K562 (cell line): ENCODE data around the gene RFT1. TPM values are rescaled to one million over a fixed set of nuclear protein-coding genes. Genes with fewer than 3 reads are reported as not detected.

ENCODE experiments used
- ATAC-seq: fragments of 200-7000 bp; cut with Tn5 transposase; 3 replicates; pipeline ENCODE4 v1.9.1; 2020; ENCODE audit warnings: moderate library complexity
- BruUV-seq: library from RNA; stranded (reverse); fragments of 400-500 nt; replicated peaks from 2 replicates; lab custom pipeline; 2021; lab: Mats Ljungman, UMichigan
- CTCF ChIA-PET: fragments of 300-600 bp; formaldehyde crosslinking; extraction: SDS; loops from one replicate; lab custom pipeline; 2021; ENCODE audit warnings: low intra/inter-chr PET ratio; lab: Yijun Ruan, JAX
- POLR2A ChIA-PET: fragments of 300-600, 350-650 bp; sonication (Branson Sonifier 250); formaldehyde crosslinking; extraction: SDS; loops from one replicate; lab custom pipeline; 2021; ENCODE audit warnings: antibody characterized with exemption, inconsistent platforms; lab: Yijun Ruan, JAX
- DNase-seq, 4 experiments: peaks; one replicate each; pipeline versions ENCODE4 v3.0.0 to v3.0.0-alpha.2; 2011 to 2018; ENCODE audit warnings: low spot score in 3 of 4, mixed read lengths in 3 of 4; ENCODE audit errors: extremely low read depth in 1 of 4
- FAIRE-seq: peaks from 2 replicates; lab custom pipeline; 2011; peaks lifted over from hg19 to GRCh38; lab: Jason Lieb, UNC
- H2AFZ ChIP-seq: 2 replicates; pipeline ENCODE4 v1.6.0; 2011; ENCODE audit warnings: low read depth, low read length, control low read depth, inconsistent platforms
- H3K27ac ChIP-seq: fragments of 200-600 bp; 3 replicates; pipeline ENCODE4 v1.8.0; 2011; ENCODE audit warnings: low read depth, mild to moderate bottlenecking, control low read depth, inconsistent platforms, low read length, moderate library complexity, mixed read lengths; ENCODE audit errors: extremely low read depth
- H3K27me3 ChIP-seq, 2 experiments: fragments of 300-600 bp in 1 of 2; 2 replicates in 1 of 2; 3 replicates in 1 of 2; pipeline versions ENCODE4 v1.6.0 to v1.8.0; 2011; ENCODE audit warnings: inconsistent platforms in 2 of 2, low read length in 2 of 2, mild to moderate bottlenecking in 1 of 2, mixed read lengths in 1 of 2, moderate library complexity in 1 of 2; ENCODE audit not compliant: control insufficient read depth in 2 of 2, insufficient read depth in 2 of 2
- H3K36me3 ChIP-seq: fragments of 300-600 bp; 3 replicates; pipeline ENCODE4 v1.8.0; 2011; ENCODE audit warnings: mild to moderate bottlenecking, low read length, inconsistent platforms; ENCODE audit not compliant: control insufficient read depth, insufficient read depth
- H3K4me1 ChIP-seq, 2 experiments: fragments of 200-600 bp in 1 of 2; replicated peaks in 1 of 2; 2 replicates in 1 of 2; 3 replicates in 1 of 2; pipeline versions ENCODE4 v1.5.1 to v1.8.0; 2011; ENCODE audit warnings: inconsistent platforms in 2 of 2, low read length in 2 of 2, mild to moderate bottlenecking in 1 of 2, mixed read lengths in 1 of 2, moderate library complexity in 1 of 2; ENCODE audit not compliant: control insufficient read depth in 2 of 2, insufficient read depth in 2 of 2
- H3K4me2 ChIP-seq: 2 replicates; pipeline ENCODE4 v1.6.1; 2011; ENCODE audit warnings: low read length, control low read depth, inconsistent platforms, mixed read lengths; ENCODE audit not compliant: insufficient read depth
- H3K4me3 ChIP-seq: fragments of 200-600 bp; sonication (generic), shearing (Covaris generic); 2 replicates; pipeline ENCODE4 v1.5.1; 2016; ENCODE audit warnings: control low read depth, inconsistent platforms
- H3K79me2 ChIP-seq: fragments of 200-600 bp; 3 replicates; pipeline ENCODE4 v1.8.0; 2011; ENCODE audit warnings: low read length, inconsistent platforms; ENCODE audit not compliant: control insufficient read depth, insufficient read depth
- H3K9ac ChIP-seq, 2 experiments: 2 replicates each; pipeline versions ENCODE4 v1.6.0 to v1.6.1; 2011; ENCODE audit warnings: low read depth in 2 of 2, low read length in 2 of 2, control low read depth in 1 of 2, inconsistent platforms in 1 of 2, mild to moderate bottlenecking in 1 of 2, mixed read lengths in 1 of 2; ENCODE audit not compliant: insufficient read depth in 1 of 2
- H3K9me1 ChIP-seq: one replicate; pipeline ENCODE4 v1.6.0; 2011; ENCODE audit warnings: inconsistent platforms, mild to moderate bottlenecking, low read length, moderate library complexity; ENCODE audit not compliant: control insufficient read depth, insufficient read depth
- H3K9me3 ChIP-seq: replicated peaks from 2 replicates; pipeline ENCODE4 v1.5.1; 2011; ENCODE audit warnings: low read depth, low read length, inconsistent platforms; ENCODE audit not compliant: control insufficient read depth, insufficient read depth
- H4K20me1 ChIP-seq: replicated peaks from 2 replicates; pipeline ENCODE4 v1.6.1; 2011; ENCODE audit warnings: low read length, inconsistent platforms, mixed read lengths; ENCODE audit not compliant: control insufficient read depth, insufficient read depth
- DACH1 ChIP-seq: fragments of 450-650 bp; IDR thresholded peaks from 2 replicates; pipeline ENCODE4 v1.6.1; 2018; ENCODE audit not compliant: partially characterized antibody
- GTF3C2 ChIP-seq: IDR thresholded peaks from 3 replicates; pipeline ENCODE4 v1.6.1; 2011; ENCODE audit warnings: borderline replicate concordance, mild to moderate bottlenecking, moderate library complexity; ENCODE audit not compliant: insufficient read length; ENCODE audit errors: extremely low read depth
- MYNN ChIP-seq, 2 experiments: sonication (generic); formaldehyde crosslinking in 1 of 2; IDR thresholded peaks; 2 replicates each; pipeline versions ENCODE4 v1.5.0 to v1.6.1; 2016 to 2020; ENCODE audit warnings: antibody characterized with exemption in 1 of 2, missing genetic modification reagents in 1 of 2
- TARDBP ChIP-seq: fragments of 450-650 bp; IDR thresholded peaks from 2 replicates; pipeline ENCODE4 v1.6.1; 2016
- ZBTB12 ChIP-seq: fragments of 250-450 bp; sonication (Bioruptor Pico); IDR thresholded peaks from 2 replicates; pipeline ENCODE4 v1.4.0; 2020
- ZFP91 ChIP-seq: sonication (generic); formaldehyde crosslinking; IDR thresholded peaks from 2 replicates; pipeline ENCODE4 v1.8.0; 2022; ENCODE audit warnings: mild to moderate bottlenecking, missing genetic modification reagents
- ZNF134 ChIP-seq: fragments of 250-450 bp; sonication (Bioruptor Pico); conservative IDR thresholded peaks from 2 replicates; pipeline ENCODE4 v1.4.0; 2020
- WGBS: fragments of 100-300 bp; shearing (Covaris generic); methylation state at CpG from one replicate; pipeline ENCODE4 v1.1.6; 2016; ENCODE audit warnings: low coverage, mixed read lengths; ENCODE audit not compliant: insufficient coverage; ENCODE audit errors: missing lambda C conversion rate; 5-methylcytosine and 5-hydroxymethylcytosine counted together
- in situ Hi-C: fragments of 300-500 bp; cut with MboI; formaldehyde crosslinking; loops from 4 replicates; pipeline ENCODE4 v1.15.0; 2018; ENCODE audit warnings: inconsistent platforms, mixed read lengths
- intact Hi-C: fragments of 100-400 bp; cut with micrococcal nuclease; formaldehyde crosslinking; loops from 2 replicates; pipeline ENCODE4 v1.14.2; 2022
- polyA plus RNA-seq, 8 experiments: library from polyadenylated mRNA; depleted of rRNA in 4 of 8; stranded (reverse) in 5 of 8; unstranded in 3 of 8; fragments of >200 nt; fragmentation: Nextera tagmentation in 2 of 8; fragmentation: Illumina TruSeq in 1 of 8; extraction: Ambion mirVana in 2 of 8; extraction: Trizol in 1 of 8; gene quantifications; 2 replicates each; pipeline versions ENCODE4 v1.2.1 to v1.2.3, GENCODE V29; 2011 to 2014; ENCODE audit warnings: inconsistent platforms in 1 of 8, missing spikeins in 1 of 8
- total RNA-seq, 7 experiments: library from RNA; depleted of rRNA in 6 of 7; stranded (reverse); fragments of >200 nt in 6 of 7; fragmentation: Illumina TruSeq in 2 of 7; extraction: Trizol in 2 of 7; gene quantifications; 2 replicates each; pipeline versions ENCODE4 v1.2.1 to v1.2.3, GENCODE V29; 2011 to 2021; ENCODE audit warnings: low replicate concordance in 1 of 7

Gene RFT1
- total and polyA plus RNA-seq, 9 of the 15 experiments (the other 6 are each of a cell fraction or from before 2014, with no cell fraction given) = 4.4 to 23.8 (median 8.9) TPM

- TF ChIP-seq ZBTB12 (peak; percentile 83), MYNN (IDR thresholded peaks at IDR 0.05) (no peak), MYNN (CRISPR knock-in tag; IDR thresholded peaks at IDR 0.05) (no peak), ZNF134 (CRISPR knock-in tag) (no peak), ZFP91 (CRISPR knock-in tag) (peak; percentile 57; the same call in 1 of the 2 replicates)
Observed at GRCh38 chr3:53130179-53131061, at the start of gene RFT1 (continued).

- intact Hi-C loops = no loop called here
- peak overlapping the region in 1 of 2 experiments; percentile 35; a peak in 1 of 4 replicates for H3K9ac ChIP-seq
- no peaks in the 10 kb centered on the region; the same call in none of the 2 replicates for H4K20me1 ChIP-seq
- H3K9me1 ChIP-seq = no peaks in the 10 kb centered on the region
- CTCF ChIA-PET = no interaction called here
- no peak overlapping the region for H2AFZ ChIP-seq
- H3K79me2 ChIP-seq = no peaks in the 10 kb centered on the region
- no peaks in the 10 kb centered on the region for H3K27me3 ChIP-seq
- BruUV-seq = no TSS peak
- H3K4me2 ChIP-seq = no peak overlapping the region
- peaks cover 13% of the 10 kb centered on the region; the same call in 1 of the 3 replicates for H3K36me3 ChIP-seq
- H3K4me1 ChIP-seq = peaks cover 0 to 5% of the 10 kb centered on the region in 2 experiments; a peak in 1 of 5 replicates
- in situ Hi-C loops = no loop called here
- no peak for DNase-seq
- no peaks in the 10 kb centered on the region for H3K9me3 ChIP-seq
- WGBS = 76% methylated on average over 4 of the region's 20 CpGs
- H3K4me3 ChIP-seq = no peak overlapping the region
- no peak overlapping the region for H3K27ac ChIP-seq
- ATAC-seq = no peak
- FAIRE-seq = no peak
- POLR2A ChIA-PET = interaction anchor here (1.1 kb wide), 1 partner anchor 16 kb away, joined by 3 read pairs; no protein-coding TSS in a partner anchor
- TF ChIP-seq GTF3C2 (no peak), TARDBP (no peak), DACH1 (no peak)
Observed at GRCh38 chr3:53179580-53179979, 49.3 kb upstream of the RFT1 start.
